ENCODE data around the gene CLIC1. TPM values are rescaled to one million over a fixed set of nuclear protein-coding genes. Genes with fewer than 3 reads are reported as not detected.

Gene CLIC1
- total and polyA plus RNA-seq, 10 of the 15 experiments (the other 5 are each of a cell fraction or from before 2014, with no cell fraction given): 446 to 1,266 (median 636) TPM

GRCh38 chr6:31701666-31702404 is 34.5 kb downstream of the CLIC1 start:
- peak overlapping the region; percentile 91 for H3K27ac ChIP-seq (ENCODE audit: control insufficient read depth, insufficient read depth)

More at GRCh38 chr6:31701666-31702404, 34.5 kb downstream of the CLIC1 start:
- H3K4me2 ChIP-seq (ENCODE audit: control insufficient read depth, insufficient read depth): peak overlapping the region; percentile 81
- CTCF ChIA-PET: interaction anchor here (0.6 to 1.3 kb wide), 4 partner anchors 32 to 103 kb away, joined by 3 to 4 read pairs (median 4); no protein-coding TSS in a partner anchor
- peaks cover 9% of the 10 kb centered on the region; the same call in 1 of the 2 replicates for H3K4me1 ChIP-seq (ENCODE audit: control insufficient read depth, insufficient read depth, low read length)
- in situ Hi-C loops (cut with MboI): no loop called here
- no peaks in the 10 kb centered on the region for H4K20me1 ChIP-seq (ENCODE audit: control insufficient read depth, insufficient read depth)
- ATAC-seq: no peak
- SMC1A ChIA-PET (ENCODE audit: uncharacterized antibody, unreplicated experiment): interaction anchor here (0.7 to 3.1 kb wide), 5 partner anchors 11 to 428 kb away, joined by 3 to 18 read pairs (median 3); partner anchors contain the start of genes CLIC1 and DDX39B
- 21% methylated on average over 7 of the region's 7 CpGs for WGBS (ENCODE audit: insufficient coverage, insufficient replicate concordance, low lambda C conversion rate, missing lambda C conversion rate)
- no TSS peak for BruUV-seq (replicated peaks)
- H3K9ac ChIP-seq (ENCODE audit: control insufficient read depth, insufficient read depth, low read length): peak overlapping the region; percentile 69
- peaks cover 0 to 5% of the 10 kb centered on the region in 2 experiments; a peak in 2 of 4 replicates for H3K36me3 ChIP-seq (ENCODE audit: control insufficient read depth in 2 of 2, insufficient read depth in 2 of 2, low read length in 1 of 2)
- RAD21 ChIA-PET (ENCODE audit: unreplicated experiment): interaction anchor here (1.4 kb wide), 1 partner anchor 29 kb away, joined by 4 read pairs; no protein-coding TSS in a partner anchor
- H3K27me3 ChIP-seq (replicated peaks in 1 of 2; ENCODE audit: control insufficient read depth in 2 of 2, insufficient read depth in 2 of 2, low read length in 1 of 2): no peaks in the 10 kb centered on the region
- H3K79me2 ChIP-seq (ENCODE audit: control insufficient read depth, insufficient read depth, low read length): peaks cover 17% of the 10 kb centered on the region
- DNase-seq (ENCODE audit: low read depth, low spot score): no peak
- no peaks in the 10 kb centered on the region for H3K9me3 ChIP-seq (replicated peaks; ENCODE audit: control insufficient read depth, insufficient read depth, low read length)
- POLR2A ChIA-PET: interaction anchor here (1.4 to 3.2 kb wide), 6 partner anchors 36 to 196 kb away, joined by 3 to 23 read pairs (median 8); partner anchors contain the start of genes CLIC1, DDX39B, EHMT2 and GPANK1
- H3K4me3 ChIP-seq: peak overlapping the region; percentile 96
- TF ChIP-seq IRF4 (IDR thresholded peaks at IDR 0.05; ENCODE audit: low read depth, low read length) (no peak), RELB (IDR thresholded peaks at IDR 0.05; ENCODE audit: low read depth) (no peak)
- no peak for FAIRE-seq
- peak overlapping the region; percentile 57; the same call in 1 of the 2 replicates for H2AFZ ChIP-seq (ENCODE audit: control insufficient read depth, low read depth, low read length)
- intact Hi-C loops (cut with micrococcal nuclease; ENCODE audit: unreplicated experiment): loop anchor here (2.0 kb wide), 1 partner anchor 37 kb away; no protein-coding TSS in a partner anchor

All from GM12878 (cell line).